SK-N-SH treated with all-trans-retinoic acid at 6 μM for 48 hours (cell line): ENCODE results near the gene PBRM1.

Experiments
- ARNTL ChIP-seq: fragments of 450-650 bp; formaldehyde crosslinking; IDR thresholded peaks from 2 replicates; pipeline ENCODE4 v1.5.0; 2020; ENCODE audit warnings: low read depth, mild to moderate bottlenecking, moderate library complexity, borderline replicate concordance
- BACH2 ChIP-seq: fragments of 250-450 bp; sonication (Bioruptor Pico); IDR thresholded peaks from 2 replicates; pipeline ENCODE4 v1.9.0; 2021; ENCODE audit warnings: mild to moderate bottlenecking, borderline replicate concordance
- CSDC2 ChIP-seq: fragments of 250-450 bp; sonication (Bioruptor Pico); IDR thresholded peaks from 2 replicates; pipeline ENCODE4 v1.5.0; 2020; ENCODE audit warnings: mild to moderate bottlenecking, moderate library complexity
- ISL1 ChIP-seq: fragments of 250-450 bp; sonication (Bioruptor Pico); IDR thresholded peaks from 2 replicates; pipeline ENCODE4 v2.1.2; 2022; ENCODE audit warnings: mild to moderate bottlenecking, moderate library complexity
- OSR1 ChIP-seq: fragments of 250-450 bp; sonication (Bioruptor Pico); IDR thresholded peaks from 2 replicates; pipeline ENCODE4 v1.8.0; 2022; ENCODE audit warnings: moderate library complexity, mild to moderate bottlenecking, inconsistent platforms
- SNAI2 ChIP-seq: fragments of 250-450 bp; sonication (Bioruptor Pico); IDR thresholded peaks from 2 replicates; pipeline ENCODE4 v1.5.0; 2020; ENCODE audit warnings: mild to moderate bottlenecking, moderate library complexity
- TOX ChIP-seq: fragments of 250-450 bp; sonication (Bioruptor Pico); IDR thresholded peaks from 2 replicates; pipeline ENCODE4 v1.8.0; 2021; ENCODE audit warnings: mild to moderate bottlenecking, moderate library complexity, borderline replicate concordance
- ZC3H10 ChIP-seq: fragments of 250-450 bp; sonication (Bioruptor Pico); IDR thresholded peaks from 2 replicates; pipeline ENCODE4 v1.5.1; 2021; ENCODE audit warnings: mild to moderate bottlenecking, moderate library complexity
- ZFP3 ChIP-seq: fragments of 250-450 bp; sonication (Bioruptor Pico); IDR thresholded peaks from 2 replicates; pipeline ENCODE4 v1.5.0; 2020; ENCODE audit warnings: mild to moderate bottlenecking, moderate library complexity
- ZFP30 ChIP-seq: fragments of 450-650 bp; formaldehyde crosslinking; IDR thresholded peaks from 2 replicates; pipeline ENCODE4 v1.5.0; 2022; ENCODE audit warnings: mild to moderate bottlenecking, moderate library complexity
- ZNF565 ChIP-seq: fragments of 450-650 bp; formaldehyde crosslinking; conservative IDR thresholded peaks from 2 replicates; pipeline ENCODE4 v1.5.0; 2020; ENCODE audit warnings: low read depth, mild to moderate bottlenecking, moderate library complexity
- ZNF70 ChIP-seq: fragments of 450-650 bp; formaldehyde crosslinking; IDR thresholded peaks from 2 replicates; pipeline ENCODE4 v1.5.0; 2020; ENCODE audit warnings: mild to moderate bottlenecking, moderate library complexity
- TF ChIP-seq, protein P1 (sequence below): fragments of 250-450 bp; sonication (Bioruptor Pico); IDR thresholded peaks from 2 replicates; pipeline ENCODE4 v1.8.0; 2020; ENCODE audit warnings: mild to moderate bottlenecking, moderate library complexity, borderline replicate concordance
- TF ChIP-seq, protein P2 (sequence below): fragments of 250-450 bp; sonication (Bioruptor Pico); IDR thresholded peaks from 2 replicates; pipeline ENCODE4 v1.5.1; 2020; ENCODE audit warnings: low read depth, mild to moderate bottlenecking, moderate library complexity

DNA sequence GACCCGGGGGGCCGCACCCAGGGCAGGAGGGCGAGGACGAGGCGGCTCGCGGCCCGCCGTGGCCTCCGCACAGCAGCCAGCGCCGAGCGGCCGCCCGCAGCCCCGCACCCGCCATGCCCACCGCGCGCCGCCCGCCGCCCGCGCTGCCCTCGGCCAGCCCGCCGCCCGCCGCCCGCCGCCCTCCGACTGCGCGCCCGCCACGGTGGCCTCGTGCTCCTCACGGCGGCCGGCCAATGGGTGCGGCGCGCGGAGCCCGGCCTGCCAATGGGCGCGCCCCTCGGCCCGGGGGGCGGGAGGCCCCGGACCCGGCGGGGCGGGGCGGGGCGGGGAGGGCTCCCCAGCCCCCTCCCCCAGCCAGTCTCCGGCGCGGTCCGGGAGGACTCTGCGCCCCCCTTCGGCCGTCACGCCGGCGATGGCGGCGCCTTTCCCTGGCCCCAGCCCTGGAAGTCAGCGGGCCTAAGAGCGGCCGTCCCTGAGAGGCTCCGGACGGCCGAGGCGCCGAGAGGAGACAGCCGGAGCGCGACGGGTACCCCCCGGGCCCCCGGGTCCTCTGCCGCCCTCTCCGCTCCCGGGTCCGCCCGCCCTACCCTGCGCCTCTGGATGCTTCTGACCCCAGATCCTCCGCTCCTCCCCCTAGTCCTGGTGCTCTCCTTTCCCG lies 152.0 kb downstream of the PBRM1 start, which contains the start of gene NT5DC2:
- TF ChIP-seq ZC3H10 (CRISPR knock-in tag) = no peak
- no peak for TF ChIP-seq BACH2 (CRISPR knock-in tag)
- no peak for TF ChIP-seq ZFP3 (CRISPR knock-in tag)
- TF ChIP-seq, protein P1, sequence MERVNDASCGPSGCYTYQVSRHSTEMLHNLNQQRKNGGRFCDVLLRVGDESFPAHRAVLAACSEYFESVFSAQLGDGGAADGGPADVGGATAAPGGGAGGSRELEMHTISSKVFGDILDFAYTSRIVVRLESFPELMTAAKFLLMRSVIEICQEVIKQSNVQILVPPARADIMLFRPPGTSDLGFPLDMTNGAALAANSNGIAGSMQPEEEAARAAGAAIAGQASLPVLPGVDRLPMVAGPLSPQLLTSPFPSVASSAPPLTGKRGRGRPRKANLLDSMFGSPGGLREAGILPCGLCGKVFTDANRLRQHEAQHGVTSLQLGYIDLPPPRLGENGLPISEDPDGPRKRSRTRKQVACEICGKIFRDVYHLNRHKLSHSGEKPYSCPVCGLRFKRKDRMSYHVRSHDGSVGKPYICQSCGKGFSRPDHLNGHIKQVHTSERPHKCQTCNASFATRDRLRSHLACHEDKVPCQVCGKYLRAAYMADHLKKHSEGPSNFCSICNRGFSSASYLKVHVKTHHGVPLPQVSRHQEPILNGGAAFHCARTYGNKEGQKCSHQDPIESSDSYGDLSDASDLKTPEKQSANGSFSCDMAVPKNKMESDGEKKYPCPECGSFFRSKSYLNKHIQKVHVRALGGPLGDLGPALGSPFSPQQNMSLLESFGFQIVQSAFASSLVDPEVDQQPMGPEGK = 0 out of 2 replicates have a peak, but pooled peaks have one; percentile 32
- TF ChIP-seq TOX = no peak
- TF ChIP-seq ZNF70 (CRISPR knock-in tag) = no peak
- no peak for TF ChIP-seq ZNF565 (CRISPR knock-in tag)
- no peak for TF ChIP-seq SNAI2 (CRISPR knock-in tag)
- TF ChIP-seq, protein P2, sequence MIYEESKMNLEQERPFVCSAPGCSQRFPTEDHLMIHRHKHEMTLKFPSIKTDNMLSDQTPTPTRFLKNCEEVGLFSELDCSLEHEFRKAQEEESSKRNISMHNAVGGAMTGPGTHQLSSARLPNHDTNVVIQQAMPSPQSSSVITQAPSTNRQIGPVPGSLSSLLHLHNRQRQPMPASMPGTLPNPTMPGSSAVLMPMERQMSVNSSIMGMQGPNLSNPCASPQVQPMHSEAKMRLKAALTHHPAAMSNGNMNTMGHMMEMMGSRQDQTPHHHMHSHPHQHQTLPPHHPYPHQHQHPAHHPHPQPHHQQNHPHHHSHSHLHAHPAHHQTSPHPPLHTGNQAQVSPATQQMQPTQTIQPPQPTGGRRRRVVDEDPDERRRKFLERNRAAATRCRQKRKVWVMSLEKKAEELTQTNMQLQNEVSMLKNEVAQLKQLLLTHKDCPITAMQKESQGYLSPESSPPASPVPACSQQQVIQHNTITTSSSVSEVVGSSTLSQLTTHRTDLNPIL (CRISPR knock-in tag) = no peak
- TF ChIP-seq ARNTL = no peak
- TF ChIP-seq OSR1 (CRISPR knock-in tag) = no peak
- no peak for TF ChIP-seq CSDC2
- no peak for TF ChIP-seq ZFP30 (CRISPR knock-in tag)
- no peak for TF ChIP-seq ISL1 (CRISPR knock-in tag)
